H1 (cell line): Measurements from ENCODE around the gene AGPAT4. TPM values are rescaled to one million over a fixed set of nuclear protein-coding genes. Genes with fewer than 3 reads are reported as not detected.
A peak's percentile ranks its signal among the peaks of the same experiment; 100 is the strongest.

Experiments
- CEBPB ChIP-seq: IDR thresholded peaks from 2 replicates; pipeline ENCODE4 v1.6.1; 2012; ENCODE audit warnings: low read depth, low read length
- TAF7 ChIP-seq: optimal IDR thresholded peaks from 2 replicates; pipeline ENCODE3; 2011; ENCODE audit warnings: low read depth, mild to moderate bottlenecking, inconsistent platforms, low read length, moderate library complexity, borderline replicate concordance
- TCF12 ChIP-seq: IDR thresholded peaks from 2 replicates; pipeline ENCODE4 v1.6.1; 2011; ENCODE audit warnings: low read depth, mild to moderate bottlenecking, low read length
- polyA plus RNA-seq, 7 experiments: library from polyadenylated mRNA; depleted of rRNA in 3 of 7; stranded (reverse) in 5 of 7; unstranded in 2 of 7; fragments of >200 nt in 5 of 7; fragments of 200-250 nt in 2 of 7; gene quantifications; 1 replicate in 5 of 7; 2 replicates in 1 of 7; 4 replicates in 1 of 7; pipeline versions ENCODE4 v1.2.1 to v1.2.3, GENCODE V29; 2011 to 2013; ENCODE audit warnings: missing spikeins in 2 of 7, mixed read lengths in 2 of 7
- total RNA-seq: library from RNA; stranded (reverse); fragmentation: NEBNext Ultra II Directional; extraction: Animal tissue kit (Norgen Biotek cat#: 25700); gene quantifications from 2 replicates; pipeline ENCODE4 v1.2.1, GENCODE V29; 2021
- TF ChIP-seq, protein P1 (sequence below): fragments of 300-600 bp; sonication (generic); IDR thresholded peaks from 2 replicates; pipeline ENCODE4 v1.7.1; 2012; ENCODE audit warnings: low read length, moderate library complexity, mild to moderate bottlenecking, inconsistent platforms; ENCODE audit not compliant: insufficient replicate concordance

Gene AGPAT4
- total and polyA plus RNA-seq, 2 of the 8 experiments (the other 6 are each of a cell fraction or from before 2014, with no cell fraction given): 13.5 to 23.8 TPM

GRCh38 chr6:161272635-161273273, 1.1 kb downstream of the AGPAT4 start (continued):
- TF ChIP-seq, protein P1, sequence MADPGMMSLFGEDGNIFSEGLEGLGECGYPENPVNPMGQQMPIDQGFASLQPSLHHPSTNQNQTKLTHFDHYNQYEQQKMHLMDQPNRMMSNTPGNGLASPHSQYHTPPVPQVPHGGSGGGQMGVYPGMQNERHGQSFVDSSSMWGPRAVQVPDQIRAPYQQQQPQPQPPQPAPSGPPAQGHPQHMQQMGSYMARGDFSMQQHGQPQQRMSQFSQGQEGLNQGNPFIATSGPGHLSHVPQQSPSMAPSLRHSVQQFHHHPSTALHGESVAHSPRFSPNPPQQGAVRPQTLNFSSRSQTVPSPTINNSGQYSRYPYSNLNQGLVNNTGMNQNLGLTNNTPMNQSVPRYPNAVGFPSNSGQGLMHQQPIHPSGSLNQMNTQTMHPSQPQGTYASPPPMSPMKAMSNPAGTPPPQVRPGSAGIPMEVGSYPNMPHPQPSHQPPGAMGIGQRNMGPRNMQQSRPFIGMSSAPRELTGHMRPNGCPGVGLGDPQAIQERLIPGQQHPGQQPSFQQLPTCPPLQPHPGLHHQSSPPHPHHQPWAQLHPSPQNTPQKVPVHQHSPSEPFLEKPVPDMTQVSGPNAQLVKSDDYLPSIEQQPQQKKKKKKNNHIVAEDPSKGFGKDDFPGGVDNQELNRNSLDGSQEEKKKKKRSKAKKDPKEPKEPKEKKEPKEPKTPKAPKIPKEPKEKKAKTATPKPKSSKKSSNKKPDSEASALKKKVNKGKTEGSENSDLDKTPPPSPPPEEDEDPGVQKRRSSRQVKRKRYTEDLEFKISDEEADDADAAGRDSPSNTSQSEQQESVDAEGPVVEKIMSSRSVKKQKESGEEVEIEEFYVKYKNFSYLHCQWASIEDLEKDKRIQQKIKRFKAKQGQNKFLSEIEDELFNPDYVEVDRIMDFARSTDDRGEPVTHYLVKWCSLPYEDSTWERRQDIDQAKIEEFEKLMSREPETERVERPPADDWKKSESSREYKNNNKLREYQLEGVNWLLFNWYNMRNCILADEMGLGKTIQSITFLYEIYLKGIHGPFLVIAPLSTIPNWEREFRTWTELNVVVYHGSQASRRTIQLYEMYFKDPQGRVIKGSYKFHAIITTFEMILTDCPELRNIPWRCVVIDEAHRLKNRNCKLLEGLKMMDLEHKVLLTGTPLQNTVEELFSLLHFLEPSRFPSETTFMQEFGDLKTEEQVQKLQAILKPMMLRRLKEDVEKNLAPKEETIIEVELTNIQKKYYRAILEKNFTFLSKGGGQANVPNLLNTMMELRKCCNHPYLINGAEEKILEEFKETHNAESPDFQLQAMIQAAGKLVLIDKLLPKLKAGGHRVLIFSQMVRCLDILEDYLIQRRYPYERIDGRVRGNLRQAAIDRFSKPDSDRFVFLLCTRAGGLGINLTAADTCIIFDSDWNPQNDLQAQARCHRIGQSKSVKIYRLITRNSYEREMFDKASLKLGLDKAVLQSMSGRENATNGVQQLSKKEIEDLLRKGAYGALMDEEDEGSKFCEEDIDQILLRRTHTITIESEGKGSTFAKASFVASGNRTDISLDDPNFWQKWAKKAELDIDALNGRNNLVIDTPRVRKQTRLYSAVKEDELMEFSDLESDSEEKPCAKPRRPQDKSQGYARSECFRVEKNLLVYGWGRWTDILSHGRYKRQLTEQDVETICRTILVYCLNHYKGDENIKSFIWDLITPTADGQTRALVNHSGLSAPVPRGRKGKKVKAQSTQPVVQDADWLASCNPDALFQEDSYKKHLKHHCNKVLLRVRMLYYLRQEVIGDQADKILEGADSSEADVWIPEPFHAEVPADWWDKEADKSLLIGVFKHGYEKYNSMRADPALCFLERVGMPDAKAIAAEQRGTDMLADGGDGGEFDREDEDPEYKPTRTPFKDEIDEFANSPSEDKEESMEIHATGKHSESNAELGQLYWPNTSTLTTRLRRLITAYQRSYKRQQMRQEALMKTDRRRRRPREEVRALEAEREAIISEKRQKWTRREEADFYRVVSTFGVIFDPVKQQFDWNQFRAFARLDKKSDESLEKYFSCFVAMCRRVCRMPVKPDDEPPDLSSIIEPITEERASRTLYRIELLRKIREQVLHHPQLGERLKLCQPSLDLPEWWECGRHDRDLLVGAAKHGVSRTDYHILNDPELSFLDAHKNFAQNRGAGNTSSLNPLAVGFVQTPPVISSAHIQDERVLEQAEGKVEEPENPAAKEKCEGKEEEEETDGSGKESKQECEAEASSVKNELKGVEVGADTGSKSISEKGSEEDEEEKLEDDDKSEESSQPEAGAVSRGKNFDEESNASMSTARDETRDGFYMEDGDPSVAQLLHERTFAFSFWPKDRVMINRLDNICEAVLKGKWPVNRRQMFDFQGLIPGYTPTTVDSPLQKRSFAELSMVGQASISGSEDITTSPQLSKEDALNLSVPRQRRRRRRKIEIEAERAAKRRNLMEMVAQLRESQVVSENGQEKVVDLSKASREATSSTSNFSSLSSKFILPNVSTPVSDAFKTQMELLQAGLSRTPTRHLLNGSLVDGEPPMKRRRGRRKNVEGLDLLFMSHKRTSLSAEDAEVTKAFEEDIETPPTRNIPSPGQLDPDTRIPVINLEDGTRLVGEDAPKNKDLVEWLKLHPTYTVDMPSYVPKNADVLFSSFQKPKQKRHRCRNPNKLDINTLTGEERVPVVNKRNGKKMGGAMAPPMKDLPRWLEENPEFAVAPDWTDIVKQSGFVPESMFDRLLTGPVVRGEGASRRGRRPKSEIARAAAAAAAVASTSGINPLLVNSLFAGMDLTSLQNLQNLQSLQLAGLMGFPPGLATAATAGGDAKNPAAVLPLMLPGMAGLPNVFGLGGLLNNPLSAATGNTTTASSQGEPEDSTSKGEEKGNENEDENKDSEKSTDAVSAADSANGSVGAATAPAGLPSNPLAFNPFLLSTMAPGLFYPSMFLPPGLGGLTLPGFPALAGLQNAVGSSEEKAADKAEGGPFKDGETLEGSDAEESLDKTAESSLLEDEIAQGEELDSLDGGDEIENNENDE: peak; percentile 41
- TF ChIP-seq CEBPB: no peak
- peak; percentile 28 for TF ChIP-seq TAF7
- no peak for TF ChIP-seq TCF12
